SU-DHL-6 (cell line): Measurements from ENCODE around the gene GCN1.

Experiments
- H2AFZ ChIP-seq: fragments of 200-600 bp; sonication (generic); 2 replicates; pipeline ENCODE4 v1.6.1; 2014; ENCODE audit warnings: low read depth, mild to moderate bottlenecking, moderate library complexity, mixed read lengths, antibody characterized with exemption, low read length; ENCODE audit not compliant: severe bottlenecking
- H3F3A ChIP-seq: fragments of 200-600 bp; shearing (Covaris generic); 2 replicates; pipeline ENCODE4 v1.6.0; 2016; ENCODE audit warnings: antibody characterized with exemption, mild to moderate bottlenecking; ENCODE audit not compliant: insufficient read depth
- H3K27ac ChIP-seq: fragments of 200-600 bp; sonication (generic); 2 replicates; pipeline ENCODE4 v1.5.1; 2016; ENCODE audit warnings: low read depth, mild to moderate bottlenecking, low read length, moderate library complexity, mixed read lengths
- H3K27me3 ChIP-seq: fragments of 200-600 bp; sonication (generic), shearing (Covaris generic); 2 replicates; pipeline ENCODE4 v1.6.0; 2014; ENCODE audit warnings: mild to moderate bottlenecking, low read length
- H3K36me3 ChIP-seq: fragments of 200-600 bp; sonication (generic); 2 replicates; pipeline ENCODE4 v1.6.1; 2014; ENCODE audit warnings: mild to moderate bottlenecking, low read length, mixed read lengths
- H3K4me2 ChIP-seq: fragments of 300-600, 200-600 bp; shearing (Covaris generic), sonication (generic); 2 replicates; pipeline ENCODE4 v1.6.0; 2014; ENCODE audit warnings: low read length, low read depth, mild to moderate bottlenecking; ENCODE audit not compliant: poor library complexity, severe bottlenecking
- H3K4me3 ChIP-seq: fragments of 200-600 bp; sonication (generic); 2 replicates; pipeline ENCODE4 v1.5.1; 2014; ENCODE audit warnings: antibody characterized with exemption, low read length, mild to moderate bottlenecking, mixed read lengths; ENCODE audit not compliant: insufficient read depth, poor library complexity, severe bottlenecking
- H3K79me2 ChIP-seq: fragments of 200-600 bp; sonication (generic); 2 replicates; pipeline ENCODE4 v1.6.1; 2014; ENCODE audit warnings: mild to moderate bottlenecking, low read length, moderate library complexity; ENCODE audit not compliant: insufficient read depth
- H3K9ac ChIP-seq: fragments of 200-600 bp; sonication (generic); 2 replicates; pipeline ENCODE4 v1.7.0; 2014; ENCODE audit warnings: mild to moderate bottlenecking, low read length
- H3K9me2 ChIP-seq: fragments of 200-600 bp; sonication (generic); replicated peaks from 2 replicates; pipeline ENCODE4 v1.6.1; 2014; ENCODE audit warnings: low read length; ENCODE audit not compliant: insufficient read depth
- H3K9me3 ChIP-seq: fragments of 200-600 bp; sonication (generic); 2 replicates; pipeline ENCODE4 v1.6.1; 2014; ENCODE audit warnings: low read length, mixed read lengths; ENCODE audit not compliant: insufficient read depth
- H4K20me1 ChIP-seq: fragments of 200-600 bp; sonication (generic); 2 replicates; pipeline ENCODE4 v1.6.1; 2014; ENCODE audit warnings: low read depth, mild to moderate bottlenecking, antibody characterized with exemption, low read length, moderate library complexity, mixed read lengths
- EZH2phosphoT487 ChIP-seq: fragments of 200-600 bp; sonication (generic), shearing (Covaris generic); conservative IDR thresholded peaks from 2 replicates; pipeline ENCODE4 v1.6.1; 2018; ENCODE audit warnings: mild to moderate bottlenecking, antibody characterized with exemption, low read length, moderate library complexity, mixed read lengths
- TF ChIP-seq, protein P1 (sequence below): fragments of 200-600 bp; sonication (generic); IDR thresholded peaks from one replicate; pipeline ENCODE4 v1.5.1; 2017; ENCODE audit warnings: antibody characterized with exemption, mild to moderate bottlenecking, low read length, moderate library complexity; ENCODE audit not compliant: insufficient read depth, poor library complexity, severe bottlenecking

Gene GCN1

DNA sequence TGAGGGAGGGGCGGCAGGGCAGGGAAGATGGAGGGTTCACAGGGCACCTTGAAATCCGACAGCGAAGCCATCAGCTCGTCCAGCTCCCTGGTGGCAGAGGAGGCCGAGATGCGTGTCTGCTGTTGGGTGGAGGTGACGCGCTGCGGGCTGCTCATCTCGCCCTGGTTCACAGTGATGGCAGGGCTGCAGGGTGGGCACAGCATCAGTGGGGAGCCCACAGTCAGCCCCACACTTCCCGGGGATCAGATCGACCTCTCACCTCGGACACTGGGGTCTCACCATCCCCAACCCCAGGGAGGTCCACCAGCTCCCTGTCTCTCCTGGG is 27.0 kb upstream of the GCN1 start:
- Histone ChIP-seq H3K4me3 (no peak overlapping the region), H3K36me3 (no peaks in the 10 kb centered on the region), H3F3A (no peaks in the 10 kb centered on the region), H3K27ac (no peak overlapping the region), H3K9ac (no peak overlapping the region), H4K20me1 (no peaks in the 10 kb centered on the region), H3K4me2 (no peak overlapping the region), H2AFZ (no peak overlapping the region), H3K27me3 (no peaks in the 10 kb centered on the region), H3K9me3 (no peaks in the 10 kb centered on the region), H3K9me2 (no peaks in the 10 kb centered on the region), H3K79me2 (no peaks in the 10 kb centered on the region)
- TF ChIP-seq, protein P1, sequence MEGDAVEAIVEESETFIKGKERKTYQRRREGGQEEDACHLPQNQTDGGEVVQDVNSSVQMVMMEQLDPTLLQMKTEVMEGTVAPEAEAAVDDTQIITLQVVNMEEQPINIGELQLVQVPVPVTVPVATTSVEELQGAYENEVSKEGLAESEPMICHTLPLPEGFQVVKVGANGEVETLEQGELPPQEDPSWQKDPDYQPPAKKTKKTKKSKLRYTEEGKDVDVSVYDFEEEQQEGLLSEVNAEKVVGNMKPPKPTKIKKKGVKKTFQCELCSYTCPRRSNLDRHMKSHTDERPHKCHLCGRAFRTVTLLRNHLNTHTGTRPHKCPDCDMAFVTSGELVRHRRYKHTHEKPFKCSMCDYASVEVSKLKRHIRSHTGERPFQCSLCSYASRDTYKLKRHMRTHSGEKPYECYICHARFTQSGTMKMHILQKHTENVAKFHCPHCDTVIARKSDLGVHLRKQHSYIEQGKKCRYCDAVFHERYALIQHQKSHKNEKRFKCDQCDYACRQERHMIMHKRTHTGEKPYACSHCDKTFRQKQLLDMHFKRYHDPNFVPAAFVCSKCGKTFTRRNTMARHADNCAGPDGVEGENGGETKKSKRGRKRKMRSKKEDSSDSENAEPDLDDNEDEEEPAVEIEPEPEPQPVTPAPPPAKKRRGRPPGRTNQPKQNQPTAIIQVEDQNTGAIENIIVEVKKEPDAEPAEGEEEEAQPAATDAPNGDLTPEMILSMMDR = no peak
- no peak for TF ChIP-seq EZH2phosphoT487

DNA sequence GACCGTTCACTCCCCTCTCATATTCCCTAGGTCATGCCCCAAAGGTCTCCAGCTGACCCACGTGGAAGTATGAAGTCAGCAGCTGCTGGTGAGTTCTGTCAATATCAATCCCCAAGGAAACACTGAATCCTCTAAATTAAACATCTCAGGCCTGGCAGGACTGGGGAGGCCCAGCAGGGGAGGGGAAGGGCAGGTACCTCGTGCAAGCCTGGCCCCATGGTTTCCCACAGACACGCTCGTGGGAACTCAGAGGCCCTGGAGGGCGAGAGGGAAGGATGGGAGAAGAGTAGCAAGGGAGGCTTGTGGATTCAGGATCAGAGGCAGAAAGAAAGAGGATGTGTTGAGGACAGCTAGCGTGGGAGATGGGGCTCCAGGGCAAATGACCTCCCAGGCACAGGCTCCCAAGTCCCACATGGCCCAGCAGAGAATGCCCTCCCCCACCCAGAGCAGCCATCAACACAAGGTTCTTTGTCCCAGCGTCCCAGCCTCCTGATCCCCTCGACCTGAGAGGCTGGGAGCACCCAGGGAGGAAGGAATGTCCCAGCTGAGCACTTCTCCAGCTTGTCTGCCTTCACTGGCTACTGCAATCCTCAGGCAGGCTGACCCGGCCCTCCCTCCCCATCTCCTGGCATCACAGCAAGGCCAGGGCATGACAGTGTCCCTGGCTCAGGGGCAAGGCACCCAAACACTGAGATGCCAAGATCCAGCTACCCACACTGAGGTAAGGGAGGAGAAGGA is 26.5 kb upstream of the GCN1 start:
- Histone ChIP-seq H3K4me2 (no peak overlapping the region), H3K36me3 (no peaks in the 10 kb centered on the region), H3K9ac (no peak overlapping the region)

DNA sequence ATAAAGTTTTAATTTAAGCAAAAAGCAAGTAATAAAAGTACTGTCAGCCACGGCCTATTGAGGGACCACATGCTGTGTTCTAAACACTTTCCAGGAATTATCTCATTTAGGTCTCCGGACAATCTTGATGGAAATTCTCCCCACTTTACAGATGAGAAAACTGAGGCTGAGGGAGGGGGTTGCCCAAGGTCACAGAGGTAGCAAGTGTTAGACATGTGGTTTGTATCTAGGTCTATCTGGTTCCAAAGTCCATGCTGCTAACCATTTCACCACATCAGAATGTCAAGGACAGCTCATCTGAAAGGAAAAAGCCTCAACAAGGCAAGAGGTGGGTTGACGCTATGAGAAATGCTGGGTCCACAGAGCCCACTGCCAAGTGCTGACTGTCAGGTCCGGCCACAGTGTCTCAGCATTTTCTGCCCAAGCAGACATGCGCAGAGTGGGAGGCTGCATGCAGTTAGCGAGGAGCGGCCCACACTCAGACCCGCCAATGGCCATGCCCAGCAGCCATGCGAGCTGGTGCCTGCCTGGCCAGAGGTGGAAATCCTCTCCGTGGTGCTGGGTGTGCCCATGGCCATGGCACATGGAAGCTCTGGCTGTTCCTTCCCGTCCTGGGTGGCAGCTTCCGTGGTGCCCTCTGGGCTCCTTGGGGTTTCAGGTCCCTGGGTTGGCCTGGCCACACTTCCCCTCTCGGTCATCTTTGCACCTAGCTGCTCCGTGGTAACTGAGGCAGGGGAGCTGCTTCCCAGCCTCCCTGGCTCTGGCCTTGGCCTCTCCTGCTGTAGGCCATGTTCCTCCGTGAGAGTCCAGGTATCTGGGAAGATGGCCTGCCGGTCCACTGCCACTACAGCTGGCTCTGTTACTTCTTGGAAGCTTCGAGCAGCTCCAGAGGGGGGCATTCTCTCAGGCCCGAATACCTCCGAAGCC is 24.4 kb upstream of the GCN1 start:
- Histone ChIP-seq H3K27ac (no peak overlapping the region), H4K20me1 (no peaks in the 10 kb centered on the region), H3F3A (no peaks in the 10 kb centered on the region), H2AFZ (no peak overlapping the region), H3K36me3 (no peaks in the 10 kb centered on the region), H3K9me2 (no peaks in the 10 kb centered on the region), H3K79me2 (no peaks in the 10 kb centered on the region), H3K4me3 (no peak overlapping the region), H3K4me2 (no peak overlapping the region), H3K9me3 (no peaks in the 10 kb centered on the region), H3K27me3 (no peaks in the 10 kb centered on the region), H3K9ac (no peak overlapping the region)
- TF ChIP-seq EZH2phosphoT487 = no peak
- TF ChIP-seq, protein P1 = no peak

More for the DNA sequence above, 26.5 kb upstream of the GCN1 start:
- Histone ChIP-seq H3K9me2 (no peaks in the 10 kb centered on the region), H3K9me3 (no peaks in the 10 kb centered on the region), H3K4me3 (no peak overlapping the region), H4K20me1 (no peaks in the 10 kb centered on the region), H3K27me3 (no peaks in the 10 kb centered on the region), H2AFZ (no peak overlapping the region), H3F3A (no peaks in the 10 kb centered on the region), H3K27ac (no peak overlapping the region), H3K79me2 (no peaks in the 10 kb centered on the region)
- no peak for TF ChIP-seq EZH2phosphoT487
- TF ChIP-seq, protein P1 = no peak
